Activated naive CD4-positive, alpha-beta T cell treated with anti-CD3 and anti-CD28 coated beads, Interleukin-2, amount 50 U/mL, for 24 hours (primary cell): ENCODE measurements around the gene PLAC9.

Experiments used
- H3K27ac Mint-ChIP-seq: one replicate; pipeline ENCODE4 v1.8.0; 2021; ENCODE audit warnings: mild to moderate bottlenecking, mixed read lengths
- H3K27me3 Mint-ChIP-seq: one replicate; pipeline ENCODE4 v1.8.0; 2021; ENCODE audit warnings: mixed read lengths
- H3K36me3 Mint-ChIP-seq: one replicate; pipeline ENCODE4 v1.8.0; 2021; ENCODE audit warnings: mixed read lengths
- H3K4me1 Mint-ChIP-seq: one replicate; pipeline ENCODE4 v1.8.0; 2021; ENCODE audit warnings: mixed read lengths
- H3K4me3 Mint-ChIP-seq: one replicate; pipeline ENCODE4 v1.8.0; 2021; ENCODE audit warnings: mild to moderate bottlenecking, mixed read lengths
- H3K9me3 Mint-ChIP-seq: one replicate; pipeline ENCODE4 v1.8.0; 2021; ENCODE audit warnings: mixed read lengths

PLAC9 gene

GRCh38 chr10:80182986-80183385, 50.5 kb downstream of the PLAC9 start:
- no peak overlapping the region for H3K27ac Mint-ChIP-seq
- peaks cover 88% of the 10 kb centered on the region for H3K4me1 Mint-ChIP-seq
- H3K4me3 Mint-ChIP-seq = no peak overlapping the region
- H3K9me3 Mint-ChIP-seq = no peaks in the 10 kb centered on the region
- H3K36me3 Mint-ChIP-seq = no peaks in the 10 kb centered on the region
- H3K27me3 Mint-ChIP-seq = no peaks in the 10 kb centered on the region

DNA sequence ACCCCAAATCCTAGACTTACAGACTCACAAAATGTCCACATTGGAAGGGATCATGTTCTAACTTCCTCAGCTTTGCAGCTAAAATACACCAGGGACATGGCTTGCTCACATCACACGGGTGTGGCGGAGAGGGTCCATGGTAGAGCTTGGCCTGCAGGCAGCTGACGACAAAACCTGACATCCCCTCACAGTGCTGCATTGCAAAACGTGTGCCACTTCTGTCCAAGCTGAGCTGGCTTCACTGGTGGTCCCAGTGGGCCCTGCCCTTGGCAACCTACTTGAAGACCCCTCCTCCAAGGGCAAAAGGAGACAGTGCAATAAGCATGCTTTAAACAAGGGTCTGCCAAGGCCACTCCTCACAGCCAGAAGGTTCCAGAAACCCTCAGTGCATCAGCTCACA, 50.9 kb downstream of the PLAC9 start:
- Mint-ChIP-seq H3K27ac (no peak overlapping the region), H3K9me3 (no peaks in the 10 kb centered on the region), H3K4me1 (peaks cover 88% of the 10 kb centered on the region), H3K4me3 (no peak overlapping the region), H3K36me3 (no peaks in the 10 kb centered on the region), H3K27me3 (no peaks in the 10 kb centered on the region)

DNA sequence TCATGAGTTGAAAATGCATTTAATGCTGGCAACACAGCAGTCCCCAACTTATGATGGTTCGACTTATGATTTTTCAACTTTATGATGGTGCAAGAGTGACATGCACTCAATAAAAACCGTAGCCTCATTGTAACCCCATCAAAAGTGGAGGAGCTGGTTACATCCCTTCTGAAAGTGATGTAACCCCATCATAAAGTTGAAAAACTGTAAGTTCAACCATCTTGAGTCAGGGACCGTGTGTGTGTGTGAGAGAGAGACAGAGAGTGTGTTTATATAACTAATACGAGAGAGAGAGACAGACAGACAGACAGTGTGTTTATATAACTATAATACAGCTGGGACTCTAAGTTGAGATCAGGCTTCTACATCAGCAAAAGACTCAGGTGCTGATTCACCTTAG, 51.8 kb downstream of the PLAC9 start:
- H3K36me3 Mint-ChIP-seq = no peaks in the 10 kb centered on the region
- no peaks in the 10 kb centered on the region for H3K27me3 Mint-ChIP-seq
- peaks cover 88% of the 10 kb centered on the region for H3K4me1 Mint-ChIP-seq
- H3K27ac Mint-ChIP-seq = no peak overlapping the region
- no peak overlapping the region for H3K4me3 Mint-ChIP-seq
- no peaks in the 10 kb centered on the region for H3K9me3 Mint-ChIP-seq

- H3K27me3 Mint-ChIP-seq = no peaks in the 10 kb centered on the region
- H3K4me1 Mint-ChIP-seq = peaks cover 92% of the 10 kb centered on the region
- no peak overlapping the region for H3K4me3 Mint-ChIP-seq
- peak overlapping the region; percentile 79 for H3K27ac Mint-ChIP-seq
- no peaks in the 10 kb centered on the region for H3K36me3 Mint-ChIP-seq
- no peaks in the 10 kb centered on the region for H3K9me3 Mint-ChIP-seq
These were observed 53.2 kb downstream of the PLAC9 start for GRCh38 chr10:80185578-80186299.

DNA sequence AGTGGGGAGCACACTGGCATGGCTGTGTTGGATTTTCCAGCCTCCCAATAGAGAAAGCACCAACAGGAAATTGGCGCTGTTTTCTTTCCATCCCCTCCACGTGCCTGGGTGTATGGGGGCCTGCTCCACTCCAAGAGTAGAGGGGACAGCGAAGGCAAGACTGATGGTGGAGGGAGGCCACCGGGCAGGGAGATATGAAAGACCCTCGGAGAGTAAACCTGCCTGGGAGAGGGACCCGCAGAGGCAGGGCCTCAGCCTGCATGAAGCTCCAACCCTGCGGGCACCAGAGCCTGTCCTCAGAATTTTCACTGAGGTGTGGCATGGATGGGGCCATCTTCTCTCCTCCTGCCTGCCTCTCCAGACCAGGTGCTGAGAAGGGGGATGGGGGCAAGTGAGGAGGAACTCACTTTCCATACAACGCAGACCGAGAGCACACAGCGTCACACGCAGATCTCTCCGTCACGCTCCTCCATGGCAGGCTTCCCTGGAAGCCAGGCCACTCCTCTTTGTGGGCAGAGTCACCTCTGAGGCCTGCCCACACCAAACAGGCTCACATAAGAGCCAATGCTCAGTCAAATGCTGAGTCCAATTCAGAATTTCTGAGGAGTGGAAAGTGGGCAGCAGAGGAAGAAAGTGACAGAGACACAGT, 54.0 kb downstream of the PLAC9 start:
- H3K4me3 Mint-ChIP-seq = peak overlapping the region; percentile 77

DNA sequence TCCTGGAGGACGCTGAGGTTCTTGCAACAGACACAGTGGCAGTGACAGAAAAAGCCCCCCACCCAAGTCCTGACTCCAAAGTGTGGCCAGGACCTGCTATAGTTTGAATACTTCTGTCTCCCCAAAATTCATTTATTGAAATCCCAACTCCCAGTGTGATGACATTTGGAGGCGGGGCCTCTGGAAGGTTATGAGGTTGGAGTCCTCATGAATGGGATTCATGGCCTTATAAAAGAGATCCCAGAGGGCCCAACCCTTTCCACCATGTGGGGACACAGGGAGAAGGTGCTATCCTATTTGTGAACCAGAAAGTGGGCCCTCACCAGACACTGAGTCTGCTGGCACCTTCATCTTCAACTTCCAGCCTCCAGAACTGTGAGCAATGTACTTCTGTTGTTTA, 54.5 kb downstream of the PLAC9 start:
- H3K27ac Mint-ChIP-seq = peak overlapping the region; percentile 93
- H3K36me3 Mint-ChIP-seq = peaks cover 3% of the 10 kb centered on the region
- H3K4me1 Mint-ChIP-seq = peaks cover 89% of the 10 kb centered on the region
- H3K9me3 Mint-ChIP-seq = no peaks in the 10 kb centered on the region
- no peaks in the 10 kb centered on the region for H3K27me3 Mint-ChIP-seq
- H3K4me3 Mint-ChIP-seq = peak overlapping the region; percentile 77

More for the DNA sequence above, 54.0 kb downstream of the PLAC9 start:
- Mint-ChIP-seq H3K9me3 (no peaks in the 10 kb centered on the region), H3K27ac (peak overlapping the region; percentile 79), H3K27me3 (no peaks in the 10 kb centered on the region), H3K36me3 (peaks cover 2% of the 10 kb centered on the region), H3K4me1 (peaks cover 89% of the 10 kb centered on the region)

- Mint-ChIP-seq H3K27ac (peak overlapping the region; percentile 93), H3K36me3 (peaks cover 6% of the 10 kb centered on the region), H3K4me1 (peaks cover 91% of the 10 kb centered on the region), H3K9me3 (no peaks in the 10 kb centered on the region), H3K4me3 (peak overlapping the region; percentile 77), H3K27me3 (no peaks in the 10 kb centered on the region)
These were observed 55.2 kb downstream of the PLAC9 start for GRCh38 chr10:80187465-80188409.

GRCh38 chr10:80188713-80189112, 56.2 kb downstream of the PLAC9 start:
- Mint-ChIP-seq H3K9me3 (no peaks in the 10 kb centered on the region), H3K27me3 (no peaks in the 10 kb centered on the region), H3K36me3 (peaks cover 6% of the 10 kb centered on the region), H3K4me3 (peak overlapping the region; percentile 56), H3K4me1 (peaks cover 86% of the 10 kb centered on the region), H3K27ac (peak overlapping the region; percentile 93)

DNA sequence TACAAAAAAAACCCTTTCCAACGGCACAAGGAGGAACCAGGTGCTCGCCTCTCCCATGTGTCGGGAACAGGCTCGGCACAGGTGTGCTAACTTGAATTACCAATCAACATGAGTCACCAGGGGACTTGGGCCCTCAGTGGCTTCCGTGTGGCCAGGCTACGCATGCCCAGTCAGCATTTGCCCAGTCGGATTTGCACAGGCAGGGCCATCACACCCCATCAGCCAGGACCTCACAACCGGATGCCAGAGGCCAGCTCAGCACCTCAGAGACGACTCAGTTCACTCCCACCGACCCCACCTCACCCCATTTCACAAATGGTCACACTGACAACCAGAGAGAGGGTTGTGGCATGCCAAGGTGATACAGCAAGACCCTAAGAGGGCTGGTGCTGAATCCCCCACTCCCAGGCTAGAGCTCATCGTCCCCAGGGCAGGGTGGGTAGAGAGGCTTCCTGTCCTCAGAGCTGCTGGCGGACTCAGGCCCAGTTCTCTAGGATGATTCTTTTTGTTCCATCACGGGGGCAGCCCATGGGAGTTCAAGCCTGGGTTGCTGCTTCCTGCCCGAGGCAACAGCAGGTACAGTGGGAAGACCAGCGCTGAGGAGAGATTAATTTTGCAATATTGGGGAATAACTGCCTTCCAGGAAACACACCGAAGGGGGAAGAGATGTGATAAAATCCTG, 59.2 kb downstream of the PLAC9 start:
- Mint-ChIP-seq H3K4me1 (peaks cover 85% of the 10 kb centered on the region), H3K27me3 (no peaks in the 10 kb centered on the region), H3K9me3 (no peaks in the 10 kb centered on the region), H3K4me3 (peak overlapping the region; percentile 76), H3K36me3 (peaks cover 9% of the 10 kb centered on the region), H3K27ac (peak overlapping the region; percentile 95)

DNA sequence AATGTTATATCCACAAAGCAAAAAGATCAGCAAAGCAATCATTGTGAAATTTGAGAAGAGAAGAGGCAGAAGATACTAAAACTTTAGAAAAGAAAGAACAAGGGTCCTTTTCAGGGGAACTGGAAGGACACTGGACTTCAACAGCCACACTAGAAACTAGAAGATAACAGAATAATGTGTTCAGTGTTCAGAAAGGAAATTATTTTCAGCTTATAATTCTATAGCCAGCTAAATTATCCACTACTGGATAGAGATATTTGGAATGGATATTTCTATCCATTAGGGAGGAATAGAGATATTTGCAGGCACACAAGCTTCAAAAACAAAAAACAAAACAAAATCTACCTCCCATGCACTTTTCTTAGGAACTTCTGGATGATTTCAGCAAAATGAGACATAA, 60.0 kb downstream of the PLAC9 start:
- H3K27ac Mint-ChIP-seq = peak overlapping the region; percentile 95
- peaks cover 9% of the 10 kb centered on the region for H3K36me3 Mint-ChIP-seq
- no peaks in the 10 kb centered on the region for H3K27me3 Mint-ChIP-seq
- no peaks in the 10 kb centered on the region for H3K9me3 Mint-ChIP-seq
- H3K4me1 Mint-ChIP-seq = peaks cover 85% of the 10 kb centered on the region
- H3K4me3 Mint-ChIP-seq = peak overlapping the region; percentile 76

DNA sequence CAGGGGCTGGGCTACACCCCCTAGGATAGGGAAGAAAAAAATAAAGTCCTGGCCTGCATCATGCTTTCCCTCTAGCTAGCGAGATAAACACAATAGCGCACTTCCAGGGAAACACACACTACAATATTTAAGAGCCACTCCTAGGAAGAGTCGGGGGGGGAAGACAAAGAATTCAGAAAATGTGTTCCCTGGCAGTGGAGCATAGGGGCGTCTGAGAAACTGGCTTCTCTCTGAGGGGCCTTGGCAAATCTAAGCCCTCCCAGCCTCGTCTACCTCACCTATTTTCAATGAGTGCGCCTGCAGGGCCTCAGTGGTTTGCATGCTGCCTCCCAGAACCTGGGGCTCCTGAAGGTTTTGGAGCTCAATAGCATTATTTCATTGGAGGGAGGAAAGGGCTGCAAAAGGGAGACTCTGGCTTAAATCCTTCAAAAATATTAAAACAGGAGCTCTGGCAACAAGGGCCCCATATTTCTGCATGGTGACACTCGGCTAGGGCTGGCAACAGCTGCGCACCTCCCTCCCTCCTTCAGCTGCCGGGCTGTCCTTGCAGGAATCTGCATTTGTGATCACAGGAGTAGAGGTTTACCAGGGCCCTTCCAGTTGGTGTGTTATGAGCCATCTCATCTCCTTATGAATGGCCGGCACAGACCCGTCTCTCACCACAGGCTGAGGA, 62.0 kb downstream of the PLAC9 start:
- H3K27ac Mint-ChIP-seq = no peak overlapping the region
- H3K4me1 Mint-ChIP-seq = peaks cover 81% of the 10 kb centered on the region
- peaks cover 9% of the 10 kb centered on the region for H3K36me3 Mint-ChIP-seq
- no peaks in the 10 kb centered on the region for H3K27me3 Mint-ChIP-seq
- H3K4me3 Mint-ChIP-seq = no peak overlapping the region
- no peaks in the 10 kb centered on the region for H3K9me3 Mint-ChIP-seq
